GM18951 (cell line): ENCODE results near the gene ATXN7L1.
"Not testable (repeated sequence)": the region's sequence is repeated elsewhere in the genome, so short reads cannot be mapped to it uniquely, and the experiment has no call there.

ENCODE experiments used
- POLR2A ChIP-seq: IDR thresholded peaks from 4 replicates; pipeline ENCODE4 v1.6.1; 2011; ENCODE audit warnings: mild to moderate bottlenecking; ENCODE audit not compliant: insufficient read length, insufficient read depth; ENCODE audit errors: extremely low read depth
- in situ Hi-C: fragments of 300-500 bp; cut with MboI; formaldehyde crosslinking; loops from one replicate; pipeline ENCODE4 v1.12.0; 2022; ENCODE audit warnings: low sequenced_read_pairs, mixed read lengths, inconsistent platforms; ENCODE audit not compliant: unreplicated experiment

The ATXN7L1 gene

DNA sequence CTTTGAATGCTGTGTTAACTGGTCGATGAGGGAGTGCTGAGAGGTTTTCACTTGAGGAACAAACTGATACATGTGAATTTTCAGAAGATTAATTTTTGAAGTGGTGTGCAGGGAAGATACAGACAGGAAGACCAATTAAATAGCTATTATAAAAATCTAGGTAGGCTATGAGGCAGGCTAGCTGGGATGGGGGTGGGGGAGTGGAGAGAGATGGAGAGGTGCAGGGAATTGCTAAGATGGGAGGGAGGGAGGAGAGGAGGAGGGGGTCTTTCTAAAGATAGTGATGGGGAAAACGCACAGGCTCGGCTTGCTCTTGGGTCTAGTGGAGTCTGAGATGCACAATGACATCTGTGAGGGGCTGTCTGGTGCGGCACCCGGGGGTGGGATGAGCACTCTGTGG lies 15.2 kb downstream of the ATXN7L1 start:
- in situ Hi-C loops = no loop called here

DNA sequence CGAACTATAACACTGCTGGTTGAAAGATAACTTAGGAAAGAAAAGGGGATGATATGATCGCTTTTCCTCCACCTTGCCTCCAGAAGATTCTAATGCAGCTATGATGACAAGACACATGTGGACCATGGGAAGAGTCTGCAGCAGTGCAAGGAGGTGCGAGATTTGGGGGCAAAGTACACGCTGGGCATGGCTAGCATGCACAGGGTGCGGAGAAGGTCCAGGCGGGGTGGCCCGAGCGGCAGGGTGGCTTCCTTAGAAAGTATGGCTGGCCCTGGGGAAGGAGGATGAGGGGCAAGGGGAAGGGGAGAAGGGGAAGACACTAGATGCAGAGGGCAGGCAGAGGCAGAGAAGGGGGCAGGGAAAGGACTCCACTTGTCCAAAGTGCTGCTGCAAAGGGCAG lies 15.6 kb downstream of the ATXN7L1 start:
- in situ Hi-C loops = no loop called here
- no peak for TF ChIP-seq POLR2A

More for the DNA sequence above, 15.2 kb downstream of the ATXN7L1 start:
- TF ChIP-seq POLR2A = no peak

DNA sequence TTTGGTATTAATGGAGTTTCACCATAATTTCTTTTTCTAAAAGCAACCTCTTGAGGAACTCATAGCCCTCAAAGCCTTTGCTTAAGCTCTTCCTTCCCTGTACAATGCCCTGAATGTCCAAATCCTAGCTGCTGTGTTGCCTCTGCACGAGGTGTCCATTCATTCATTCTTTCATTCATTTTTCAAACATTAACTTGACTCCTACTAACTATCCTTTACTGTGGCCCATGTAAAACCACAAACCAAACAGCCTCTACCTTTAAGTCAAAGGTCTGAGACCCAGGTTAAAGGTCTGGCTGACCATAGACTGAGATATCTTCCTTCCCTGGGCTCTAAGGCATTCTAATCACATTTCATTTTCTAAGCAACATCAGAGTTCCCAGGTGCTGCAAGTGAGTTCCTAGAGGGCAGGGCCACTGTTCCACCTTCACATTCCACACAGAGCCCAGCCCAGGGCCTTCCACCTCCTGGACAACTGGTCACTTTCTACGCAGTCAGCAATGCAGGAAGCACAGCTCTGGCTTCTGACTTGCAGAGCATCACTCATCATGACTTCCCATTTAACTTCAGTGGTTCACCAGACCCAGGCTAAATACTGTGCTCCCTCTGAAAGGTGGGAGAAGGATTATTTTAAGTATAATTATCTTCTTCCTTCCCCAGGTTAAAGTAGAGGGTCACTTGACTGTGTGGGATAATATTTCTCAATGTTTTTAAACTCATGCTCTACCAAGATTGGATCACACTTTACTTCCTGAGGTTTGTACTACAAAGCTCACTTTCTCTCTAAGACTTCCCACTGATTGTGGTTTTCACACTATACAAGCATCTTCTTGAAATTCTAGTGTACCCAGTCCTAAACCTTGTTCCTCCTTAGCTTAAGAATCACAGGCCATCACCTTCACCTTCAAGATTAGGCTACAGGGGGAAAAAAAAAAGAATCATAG lies 19.1 kb downstream of the ATXN7L1 start:
- in situ Hi-C loops = no loop called here
- TF ChIP-seq POLR2A = no peak

DNA sequence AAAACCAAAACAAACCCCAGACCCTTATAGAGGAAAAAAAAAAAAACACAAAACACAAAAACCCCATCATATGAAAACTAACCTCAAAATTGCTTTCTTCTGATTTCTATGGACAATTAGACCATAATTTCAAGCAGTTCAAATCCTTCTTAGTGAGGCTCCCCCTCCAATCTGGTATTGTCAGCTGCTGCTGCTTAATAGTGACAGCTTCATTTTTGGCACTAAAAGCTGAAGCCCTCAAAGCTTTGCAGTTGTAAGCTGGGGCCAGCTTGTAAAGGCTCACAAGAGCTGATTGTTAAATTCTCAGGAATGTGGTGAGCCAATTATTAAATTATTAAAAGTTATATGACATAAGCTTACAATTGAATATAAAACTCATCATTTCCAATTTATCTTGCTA lies 21.9 kb downstream of the ATXN7L1 start:
- in situ Hi-C loops = no loop called here
- no peak for TF ChIP-seq POLR2A

DNA sequence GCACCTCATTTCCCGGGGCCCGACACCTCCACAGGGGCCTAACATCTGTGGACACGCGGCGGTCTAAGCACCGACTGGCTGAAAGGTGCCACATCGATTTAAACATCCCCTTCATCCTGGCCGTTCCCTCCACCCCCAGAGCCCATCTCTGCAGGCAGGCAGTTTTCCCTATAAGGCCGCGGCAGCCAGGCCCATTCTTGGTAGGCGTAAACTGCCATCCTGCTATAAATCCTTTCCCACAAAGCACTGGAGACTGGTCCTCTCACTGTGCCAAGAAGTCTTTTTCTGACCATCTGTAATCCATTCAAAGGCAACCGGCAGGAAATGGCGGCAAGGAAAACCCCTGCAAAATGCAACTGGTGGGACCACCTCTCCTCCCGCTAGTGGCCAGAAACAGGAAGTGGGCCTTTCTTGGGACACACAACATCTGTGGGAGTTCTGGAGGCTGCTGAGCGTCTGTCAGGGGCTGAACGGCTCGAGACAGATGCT lies 22.4 kb downstream of the ATXN7L1 start:
- TF ChIP-seq POLR2A = no peak
- in situ Hi-C loops = no loop called here

DNA sequence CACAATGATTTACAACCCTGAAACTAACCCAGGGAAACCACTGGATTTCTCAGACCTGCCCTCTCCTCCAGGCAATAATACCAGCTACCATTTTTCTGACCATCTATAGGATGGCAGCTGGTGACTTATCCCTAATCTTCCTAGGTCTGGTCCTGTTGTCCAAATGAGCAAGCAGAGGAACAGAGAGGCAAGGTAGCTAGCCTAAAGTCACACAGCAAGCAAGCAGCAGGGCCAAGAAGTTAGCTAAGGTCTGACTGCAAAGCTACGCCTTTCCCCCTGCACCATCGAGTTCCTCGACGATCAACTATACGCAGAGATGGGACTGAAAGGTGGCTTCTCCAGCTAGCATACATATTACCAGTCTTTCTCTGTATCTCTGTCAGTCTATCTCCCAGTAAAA lies 25.3 kb downstream of the ATXN7L1 start:
- TF ChIP-seq POLR2A = no peak
- in situ Hi-C loops = no loop called here

DNA sequence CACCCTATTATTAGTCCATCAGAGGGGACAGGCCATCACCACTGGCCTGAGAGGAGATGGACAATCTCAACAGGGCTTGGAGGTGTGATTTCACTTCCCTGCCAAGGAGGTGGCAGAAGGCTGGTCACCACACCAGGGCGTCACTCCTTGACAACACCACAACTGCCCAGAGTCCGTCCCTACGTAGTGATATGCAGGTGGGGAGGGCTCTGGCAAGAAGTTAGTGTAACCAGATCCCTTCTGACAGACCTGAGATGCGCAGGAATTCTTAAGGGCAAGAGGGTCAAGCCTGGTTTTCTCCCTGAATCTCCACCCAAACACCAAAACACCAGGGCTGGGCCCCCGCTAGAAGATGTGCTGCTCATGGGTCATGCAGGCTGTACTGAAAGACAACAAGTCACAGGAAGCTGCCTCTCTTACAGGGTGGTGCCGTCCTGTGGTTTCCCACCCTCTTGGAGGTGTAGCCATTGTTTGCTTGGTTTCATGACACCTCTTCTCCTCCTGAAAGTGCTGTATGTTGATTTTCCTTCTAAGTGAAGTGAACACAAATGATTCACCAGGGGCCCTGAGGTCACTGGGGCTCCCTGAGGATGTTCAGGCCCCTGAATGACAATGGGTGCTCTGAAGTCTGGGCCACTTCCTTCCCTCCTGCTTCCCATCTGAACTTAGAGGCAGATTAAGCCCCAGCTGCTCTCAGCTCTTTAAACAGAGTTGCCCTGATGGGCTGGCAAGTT lies 27.1 kb downstream of the ATXN7L1 start:
- in situ Hi-C loops = no loop called here
- TF ChIP-seq POLR2A = no peak

DNA sequence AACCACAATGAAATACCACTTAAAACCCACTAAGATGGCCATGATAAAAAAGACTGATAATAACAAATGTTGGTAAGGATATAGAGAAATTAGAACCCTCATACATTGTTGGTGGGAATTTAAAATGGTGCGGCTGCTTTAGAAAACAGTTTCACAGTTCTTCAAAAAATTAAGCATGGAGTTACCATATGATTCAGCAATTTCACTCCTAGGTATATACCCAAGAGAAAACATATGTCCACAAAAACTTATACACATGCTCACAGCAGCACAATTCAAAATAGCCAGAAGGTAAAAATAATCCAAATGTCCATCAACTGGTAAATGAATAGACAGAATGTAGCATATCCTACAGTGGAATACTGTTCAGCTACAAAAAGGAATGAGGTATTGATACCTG lies 30.0 kb downstream of the ATXN7L1 start:
- in situ Hi-C loops = no loop called here
- no peak for TF ChIP-seq POLR2A

DNA sequence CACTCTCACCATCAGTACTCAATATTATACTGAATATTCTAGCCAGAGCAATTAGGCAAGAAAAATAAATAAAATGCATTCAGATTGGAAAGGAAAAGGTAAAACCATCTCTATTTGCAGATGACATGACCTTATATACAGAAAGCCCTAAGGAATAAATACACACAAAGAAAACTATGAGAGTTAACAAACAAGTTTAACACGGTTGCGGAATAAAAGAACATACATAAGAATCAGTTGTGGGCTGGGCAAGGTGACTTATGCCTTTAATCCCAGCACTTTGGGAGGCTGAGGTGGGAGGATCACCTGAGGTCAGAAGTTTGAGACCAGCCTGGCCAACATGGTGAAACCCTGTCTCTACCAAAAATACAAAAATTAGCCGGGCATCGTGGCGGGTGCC lies 31.7 kb downstream of the ATXN7L1 start:
- in situ Hi-C loops = not testable (repeated sequence)

DNA sequence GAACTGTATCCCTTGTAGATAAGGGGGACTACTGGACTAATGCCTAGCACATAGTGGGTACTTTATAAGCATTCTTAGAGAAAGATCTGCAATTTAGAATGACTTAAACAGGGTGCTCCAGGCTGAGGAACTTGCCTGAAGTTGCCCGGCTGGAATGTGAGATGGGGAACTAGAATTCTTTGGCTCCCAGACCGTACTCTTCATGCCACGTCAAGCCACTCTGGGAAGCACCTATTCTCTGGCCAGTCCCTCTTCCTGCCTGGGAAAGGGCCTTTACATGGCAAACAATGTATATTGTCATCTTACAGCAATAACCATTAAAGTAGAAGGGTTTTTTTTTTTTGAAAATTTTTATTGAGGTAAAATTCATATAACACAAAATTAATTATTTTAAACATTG lies 34.5 kb downstream of the ATXN7L1 start:
- no peak for TF ChIP-seq POLR2A
- in situ Hi-C loops = no loop called here

DNA sequence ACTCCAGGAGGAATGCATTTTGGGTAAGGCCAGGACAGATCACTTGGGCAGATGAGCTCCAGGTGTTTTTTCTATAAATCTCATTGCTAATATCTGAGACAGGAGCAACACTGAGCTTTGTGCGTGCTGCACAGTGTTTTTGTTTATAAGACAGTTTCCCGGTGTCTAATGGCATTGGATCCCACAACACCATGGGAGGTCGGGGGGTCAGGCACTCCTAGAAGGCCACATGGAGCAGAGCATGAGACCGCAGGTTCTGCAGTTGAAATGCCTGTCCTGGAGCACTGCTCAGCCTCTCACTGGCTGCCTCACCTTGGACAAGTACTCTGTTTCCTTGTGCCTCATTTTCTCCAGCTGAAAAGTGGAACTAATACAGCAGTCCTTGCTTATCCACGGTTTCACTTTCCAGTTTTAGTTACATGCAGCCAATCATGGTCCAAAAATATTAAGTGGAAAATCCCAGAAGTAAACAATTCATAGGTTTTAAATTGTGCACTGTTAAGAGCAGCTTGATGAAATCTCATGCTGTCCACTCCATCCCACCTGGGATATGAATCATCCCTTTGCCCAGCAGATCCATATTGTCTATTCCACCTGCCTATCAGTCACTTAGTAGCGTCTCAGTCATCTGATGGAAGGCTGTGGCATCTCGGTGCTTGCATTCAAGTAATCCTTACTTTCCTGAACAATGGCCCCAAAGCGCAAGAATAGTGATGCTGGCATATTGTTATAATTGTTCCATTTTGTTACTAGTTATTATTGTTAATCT lies 35.2 kb downstream of the ATXN7L1 start:
- TF ChIP-seq POLR2A = no peak

DNA sequence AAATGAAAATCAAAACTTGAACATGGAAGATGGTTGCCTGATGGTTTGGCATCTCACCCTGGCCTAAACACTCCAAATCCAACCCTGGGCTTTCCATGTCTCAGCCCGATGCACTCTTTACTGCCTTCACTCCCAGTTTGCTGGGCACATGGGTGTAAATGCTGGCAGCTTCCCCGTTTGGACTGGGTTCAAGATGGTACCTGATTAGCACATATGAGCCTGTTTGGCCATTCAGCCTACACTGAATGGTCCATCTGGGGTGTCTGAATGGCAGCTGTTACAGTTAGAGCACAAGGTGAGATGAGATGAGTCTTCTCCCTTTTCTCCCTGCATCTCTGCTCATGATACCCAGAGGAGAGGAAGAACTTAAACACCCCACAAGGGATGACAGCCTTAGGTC lies 37.1 kb downstream of the ATXN7L1 start:
- in situ Hi-C loops = no loop called here
- no peak for TF ChIP-seq POLR2A

More for the DNA sequence above, 35.2 kb downstream of the ATXN7L1 start:
- in situ Hi-C loops = no loop called here

DNA sequence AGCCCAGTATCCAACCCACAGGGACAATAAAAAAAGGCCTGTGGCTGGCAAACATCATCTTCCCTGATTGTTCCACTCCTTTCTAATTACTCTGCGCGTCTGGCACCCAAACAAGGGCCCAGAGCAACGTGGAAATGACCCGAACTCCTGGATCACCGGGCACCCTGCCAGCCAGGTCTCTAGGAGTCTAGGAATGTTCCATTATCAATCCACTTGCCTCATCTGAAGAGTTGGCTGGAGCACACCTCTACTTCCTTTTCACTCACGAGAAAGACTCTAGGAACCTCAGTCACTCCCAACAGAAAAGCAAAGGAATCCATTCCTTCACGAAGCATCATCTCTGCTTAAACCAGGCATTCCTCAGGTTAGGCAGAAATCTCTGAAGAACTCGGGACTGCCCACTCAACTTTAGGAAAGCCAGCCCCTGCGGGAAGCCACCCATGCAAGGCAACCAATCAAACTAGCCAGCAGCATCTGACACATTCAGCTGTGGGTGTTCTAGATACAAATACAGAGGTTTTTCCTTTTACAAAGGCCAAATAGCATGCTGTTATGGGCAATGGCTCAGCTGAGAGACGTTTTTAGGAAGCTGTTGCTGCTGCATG lies 37.7 kb downstream of the ATXN7L1 start:
- in situ Hi-C loops = no loop called here

More for the DNA sequence above, 37.7 kb downstream of the ATXN7L1 start:
- TF ChIP-seq POLR2A = no peak
